ENCODE measurements around the gene TOM1L2. TPM values are rescaled to one million over a fixed set of nuclear protein-coding genes. Genes with fewer than 3 reads are reported as not detected.

The TOM1L2 gene
- polyA plus RNA-seq, 1 donor from 2014 or later: 40.9 TPM

- Histone ChIP-seq H3K4me3 (ENCODE audit: low read length) (no peak overlapping the region), H4K20me1 (ENCODE audit: insufficient read depth) (no peaks in the 10 kb centered on the region), H3K27me3 (ENCODE audit: insufficient read depth, low read depth, low read length) (no peaks in the 10 kb centered on the region), H3K4me2 (ENCODE audit: low read length) (no peak overlapping the region), H3K27ac (ENCODE audit: low read length) (no peak overlapping the region), H3F3A (ENCODE audit: insufficient read depth, low read length, poor library complexity, severe bottlenecking) (no peaks in the 10 kb centered on the region), H3K9me2 (ENCODE audit: insufficient read depth, low read length) (no peaks in the 10 kb centered on the region), H3K9me3 (ENCODE audit: low read length) (no peaks in the 10 kb centered on the region), H3K79me2 (replicated peaks; ENCODE audit: insufficient read depth, low read length) (peaks cover 15% of the 10 kb centered on the region), H3K9ac (ENCODE audit: low read length) (no peak overlapping the region), H2AFZ (ENCODE audit: low read depth, low read length) (no peak overlapping the region), H3K36me3 (ENCODE audit: insufficient read depth, low read length) (no peaks in the 10 kb centered on the region)
- TF ChIP-seq POLR2AphosphoS5 (IDR thresholded peaks at IDR 0.05) (no peak), EP300 (conservative IDR thresholded peaks at IDR 0.05; ENCODE audit: poor library complexity, severe bottlenecking) (no peak), MXI1 (conservative IDR thresholded peaks at IDR 0.05; ENCODE audit: poor library complexity, severe bottlenecking) (no peak), TAF1 (IDR thresholded peaks at IDR 0.05; ENCODE audit: low read depth) (no peak), CTCF (IDR thresholded peaks at IDR 0.05; ENCODE audit: poor library complexity, severe bottlenecking) (no peak), RAD21 (conservative IDR thresholded peaks at IDR 0.05) (no peak), SMC3 (conservative IDR thresholded peaks at IDR 0.05; ENCODE audit: poor library complexity) (no peak), EZH2 (IDR thresholded peaks at IDR 0.05; ENCODE audit: borderline replicate concordance, insufficient read depth, low read length, poor library complexity, severe bottlenecking) (no peak)
- TF ChIP-seq, protein P1, sequence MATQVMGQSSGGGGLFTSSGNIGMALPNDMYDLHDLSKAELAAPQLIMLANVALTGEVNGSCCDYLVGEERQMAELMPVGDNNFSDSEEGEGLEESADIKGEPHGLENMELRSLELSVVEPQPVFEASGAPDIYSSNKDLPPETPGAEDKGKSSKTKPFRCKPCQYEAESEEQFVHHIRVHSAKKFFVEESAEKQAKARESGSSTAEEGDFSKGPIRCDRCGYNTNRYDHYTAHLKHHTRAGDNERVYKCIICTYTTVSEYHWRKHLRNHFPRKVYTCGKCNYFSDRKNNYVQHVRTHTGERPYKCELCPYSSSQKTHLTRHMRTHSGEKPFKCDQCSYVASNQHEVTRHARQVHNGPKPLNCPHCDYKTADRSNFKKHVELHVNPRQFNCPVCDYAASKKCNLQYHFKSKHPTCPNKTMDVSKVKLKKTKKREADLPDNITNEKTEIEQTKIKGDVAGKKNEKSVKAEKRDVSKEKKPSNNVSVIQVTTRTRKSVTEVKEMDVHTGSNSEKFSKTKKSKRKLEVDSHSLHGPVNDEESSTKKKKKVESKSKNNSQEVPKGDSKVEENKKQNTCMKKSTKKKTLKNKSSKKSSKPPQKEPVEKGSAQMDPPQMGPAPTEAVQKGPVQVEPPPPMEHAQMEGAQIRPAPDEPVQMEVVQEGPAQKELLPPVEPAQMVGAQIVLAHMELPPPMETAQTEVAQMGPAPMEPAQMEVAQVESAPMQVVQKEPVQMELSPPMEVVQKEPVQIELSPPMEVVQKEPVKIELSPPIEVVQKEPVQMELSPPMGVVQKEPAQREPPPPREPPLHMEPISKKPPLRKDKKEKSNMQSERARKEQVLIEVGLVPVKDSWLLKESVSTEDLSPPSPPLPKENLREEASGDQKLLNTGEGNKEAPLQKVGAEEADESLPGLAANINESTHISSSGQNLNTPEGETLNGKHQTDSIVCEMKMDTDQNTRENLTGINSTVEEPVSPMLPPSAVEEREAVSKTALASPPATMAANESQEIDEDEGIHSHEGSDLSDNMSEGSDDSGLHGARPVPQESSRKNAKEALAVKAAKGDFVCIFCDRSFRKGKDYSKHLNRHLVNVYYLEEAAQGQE (IDR thresholded peaks at IDR 0.05; ENCODE audit: borderline replicate concordance): no peak
Measured at GRCh38 chr17:17820046-17820445, 152.2 kb downstream of the TOM1L2 start.

- TF ChIP-seq CTCF (IDR thresholded peaks at IDR 0.05; ENCODE audit: poor library complexity, severe bottlenecking): no peak
- H3K9ac ChIP-seq (ENCODE audit: low read length): no peak overlapping the region
- H3K9me2 ChIP-seq (ENCODE audit: insufficient read depth, low read length): no peaks in the 10 kb centered on the region
- H3K27me3 ChIP-seq (ENCODE audit: insufficient read depth, low read depth, low read length): no peaks in the 10 kb centered on the region
- H3K36me3 ChIP-seq (ENCODE audit: insufficient read depth, low read length): no peaks in the 10 kb centered on the region
- H3K27ac ChIP-seq (ENCODE audit: low read length): no peak overlapping the region
- no peak overlapping the region for H3K4me3 ChIP-seq (ENCODE audit: low read length)
- no peaks in the 10 kb centered on the region for H3F3A ChIP-seq (ENCODE audit: insufficient read depth, low read length, poor library complexity, severe bottlenecking)
- no peak overlapping the region for H2AFZ ChIP-seq (ENCODE audit: low read depth, low read length)
- H3K4me2 ChIP-seq (ENCODE audit: low read length): no peak overlapping the region
- peaks cover 15% of the 10 kb centered on the region for H3K79me2 ChIP-seq (replicated peaks; ENCODE audit: insufficient read depth, low read length)
- H3K9me3 ChIP-seq (ENCODE audit: low read length): no peaks in the 10 kb centered on the region
- no peaks in the 10 kb centered on the region for H4K20me1 ChIP-seq (ENCODE audit: insufficient read depth)
Measured at GRCh38 chr17:17819561-17819995, 152.6 kb downstream of the TOM1L2 start.

Data from neural cell (in vitro differentiated cells).